DOHH2 (cell line): Measurements from ENCODE around the gene ACTL7A.
"Not testable (repeated sequence)": the region's sequence is repeated elsewhere in the genome, so short reads cannot be mapped to it uniquely, and the experiment has no call there.

Source experiments
- H3F3A ChIP-seq: fragments of 200-600 bp; sonication (generic), shearing (Covaris generic); 2 replicates; pipeline ENCODE4 v1.6.0; 2016; ENCODE audit warnings: antibody characterized with exemption, mild to moderate bottlenecking; ENCODE audit not compliant: control insufficient read depth, insufficient read depth
- H3K27ac ChIP-seq: fragments of 200-600 bp; sonication (generic); 2 replicates; pipeline ENCODE4 v1.5.1; 2014; ENCODE audit warnings: low read depth, mild to moderate bottlenecking, low read length, moderate library complexity
- H3K27me3 ChIP-seq: fragments of 200-600 bp; sonication (generic); 2 replicates; pipeline ENCODE4 v1.6.1; 2014; ENCODE audit warnings: mild to moderate bottlenecking, low read length, mixed read lengths; ENCODE audit not compliant: control insufficient read depth
- H3K36me3 ChIP-seq: fragments of 200-600 bp; sonication (generic); 2 replicates; pipeline ENCODE4 v1.6.1; 2014; ENCODE audit warnings: mild to moderate bottlenecking, low read length, moderate library complexity, mixed read lengths; ENCODE audit not compliant: control insufficient read depth
- H3K4me1 ChIP-seq: fragments of 200-600 bp; sonication (generic); 2 replicates; pipeline ENCODE4 v1.6.1; 2014; ENCODE audit warnings: mild to moderate bottlenecking, low read length, mixed read lengths; ENCODE audit not compliant: control insufficient read depth
- H3K4me2 ChIP-seq: fragments of 200-600 bp; sonication (generic); 2 replicates; pipeline ENCODE4 v1.6.0; 2014; ENCODE audit warnings: mild to moderate bottlenecking, low read length, moderate library complexity
- H3K4me3 ChIP-seq: fragments of 200-600 bp; sonication (generic); 2 replicates; pipeline ENCODE4 v1.5.1; 2014; ENCODE audit warnings: mild to moderate bottlenecking, low read length, mixed read lengths
- H3K79me2 ChIP-seq: fragments of 200-600 bp; sonication (generic); 2 replicates; pipeline ENCODE4 v1.6.1; 2014; ENCODE audit warnings: mild to moderate bottlenecking, low read length, mixed read lengths; ENCODE audit not compliant: control insufficient read depth
- H3K9me2 ChIP-seq: fragments of 200-600 bp; sonication (generic); replicated peaks from 2 replicates; pipeline ENCODE4 v1.6.1; 2014; ENCODE audit warnings: mild to moderate bottlenecking, low read length, mixed read lengths; ENCODE audit not compliant: control insufficient read depth
- H3K9me3 ChIP-seq: fragments of 200-600 bp; sonication (generic); 2 replicates; pipeline ENCODE4 v1.6.1; 2014; ENCODE audit warnings: antibody characterized with exemption, low read length, mixed read lengths; ENCODE audit not compliant: control insufficient read depth, insufficient read depth
- H4K20me1 ChIP-seq: fragments of 200-600 bp; sonication (generic); 2 replicates; pipeline ENCODE4 v1.6.0; 2014; ENCODE audit warnings: low read depth, mild to moderate bottlenecking, antibody characterized with exemption, low read length, moderate library complexity; ENCODE audit not compliant: control insufficient read depth, insufficient read depth
- EZH2phosphoT487 ChIP-seq: fragments of 200-600 bp; sonication (generic); IDR thresholded peaks from 2 replicates; pipeline ENCODE4 v1.6.1; 2017; ENCODE audit warnings: borderline replicate concordance, mild to moderate bottlenecking, antibody characterized with exemption, low read length, moderate library complexity, mixed read lengths
- TF ChIP-seq, protein P1 (sequence below): fragments of 200-600 bp; sonication (generic); IDR thresholded peaks from one replicate; pipeline ENCODE4 v1.5.1; 2014; ENCODE audit warnings: antibody characterized with exemption, mild to moderate bottlenecking, low read depth, low read length; ENCODE audit not compliant: poor library complexity, severe bottlenecking

Gene ACTL7A

DNA sequence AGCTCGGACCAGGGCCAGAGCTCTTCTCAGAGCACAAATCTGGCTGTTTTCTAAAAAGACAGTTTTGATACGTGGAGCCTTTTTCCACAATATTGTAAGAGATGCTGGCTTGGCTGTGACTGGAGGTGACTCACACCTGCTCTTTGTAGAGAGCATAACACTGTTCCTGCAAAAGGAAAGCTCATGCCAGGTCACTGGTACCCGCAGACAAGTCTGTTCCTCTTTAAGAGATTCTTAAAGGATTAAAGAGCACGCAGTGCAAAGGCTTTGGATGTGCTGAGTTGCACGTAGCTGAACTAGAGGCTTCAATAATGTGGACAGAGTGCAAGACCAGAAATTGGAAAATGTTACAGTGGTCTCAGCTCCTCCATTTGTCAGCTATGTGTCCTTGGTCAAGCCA lies 25.3 kb upstream of the ACTL7A start:
- no peak overlapping the region for H3K4me2 ChIP-seq
- no peak for TF ChIP-seq EZH2phosphoT487
- TF ChIP-seq, protein P1, sequence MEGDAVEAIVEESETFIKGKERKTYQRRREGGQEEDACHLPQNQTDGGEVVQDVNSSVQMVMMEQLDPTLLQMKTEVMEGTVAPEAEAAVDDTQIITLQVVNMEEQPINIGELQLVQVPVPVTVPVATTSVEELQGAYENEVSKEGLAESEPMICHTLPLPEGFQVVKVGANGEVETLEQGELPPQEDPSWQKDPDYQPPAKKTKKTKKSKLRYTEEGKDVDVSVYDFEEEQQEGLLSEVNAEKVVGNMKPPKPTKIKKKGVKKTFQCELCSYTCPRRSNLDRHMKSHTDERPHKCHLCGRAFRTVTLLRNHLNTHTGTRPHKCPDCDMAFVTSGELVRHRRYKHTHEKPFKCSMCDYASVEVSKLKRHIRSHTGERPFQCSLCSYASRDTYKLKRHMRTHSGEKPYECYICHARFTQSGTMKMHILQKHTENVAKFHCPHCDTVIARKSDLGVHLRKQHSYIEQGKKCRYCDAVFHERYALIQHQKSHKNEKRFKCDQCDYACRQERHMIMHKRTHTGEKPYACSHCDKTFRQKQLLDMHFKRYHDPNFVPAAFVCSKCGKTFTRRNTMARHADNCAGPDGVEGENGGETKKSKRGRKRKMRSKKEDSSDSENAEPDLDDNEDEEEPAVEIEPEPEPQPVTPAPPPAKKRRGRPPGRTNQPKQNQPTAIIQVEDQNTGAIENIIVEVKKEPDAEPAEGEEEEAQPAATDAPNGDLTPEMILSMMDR, result no peak
- no peaks in the 10 kb centered on the region for H4K20me1 ChIP-seq

DNA sequence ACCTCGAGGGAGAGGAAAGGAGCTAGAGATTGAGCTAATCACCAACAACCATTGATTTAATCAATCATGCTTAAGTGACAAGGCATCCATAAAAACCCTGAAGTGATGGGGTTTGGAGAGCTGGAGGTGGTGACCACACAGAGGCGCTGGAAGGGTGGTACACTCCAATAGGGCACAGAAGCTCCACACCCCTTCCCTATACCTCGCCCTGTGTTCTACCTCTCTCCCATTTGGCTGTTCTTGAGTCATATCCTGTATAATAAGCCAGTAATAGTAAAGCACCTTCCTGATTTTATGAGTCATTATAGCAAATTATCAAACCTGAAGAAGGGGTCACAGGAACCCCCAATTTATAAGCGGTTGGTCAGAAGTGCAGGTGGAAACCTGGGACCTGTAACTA lies 24.5 kb upstream of the ACTL7A start:
- Histone ChIP-seq H3K4me2 (no peak overlapping the region), H3K4me1 (no peaks in the 10 kb centered on the region), H3K4me3 (no peak overlapping the region), H3K36me3 (no peaks in the 10 kb centered on the region), H3K27me3 (peaks cover 3% of the 10 kb centered on the region; the same call in 1 of the 2 replicates), H3K9me3 (no peaks in the 10 kb centered on the region), H3K9me2 (no peaks in the 10 kb centered on the region), H3K27ac (no peak overlapping the region), H3K79me2 (no peaks in the 10 kb centered on the region), H4K20me1 (no peaks in the 10 kb centered on the region), H3F3A (no peaks in the 10 kb centered on the region)
- no peak for TF ChIP-seq EZH2phosphoT487
- TF ChIP-seq, protein P1, result no peak

More for the DNA sequence above, 25.3 kb upstream of the ACTL7A start:
- Histone ChIP-seq H3K9me2 (no peaks in the 10 kb centered on the region), H3K4me3 (no peak overlapping the region), H3K27me3 (peaks cover 3% of the 10 kb centered on the region; the same call in 1 of the 2 replicates), H3F3A (no peaks in the 10 kb centered on the region), H3K27ac (no peak overlapping the region), H3K4me1 (no peaks in the 10 kb centered on the region), H3K79me2 (no peaks in the 10 kb centered on the region), H3K36me3 (no peaks in the 10 kb centered on the region), H3K9me3 (no peaks in the 10 kb centered on the region)

DNA sequence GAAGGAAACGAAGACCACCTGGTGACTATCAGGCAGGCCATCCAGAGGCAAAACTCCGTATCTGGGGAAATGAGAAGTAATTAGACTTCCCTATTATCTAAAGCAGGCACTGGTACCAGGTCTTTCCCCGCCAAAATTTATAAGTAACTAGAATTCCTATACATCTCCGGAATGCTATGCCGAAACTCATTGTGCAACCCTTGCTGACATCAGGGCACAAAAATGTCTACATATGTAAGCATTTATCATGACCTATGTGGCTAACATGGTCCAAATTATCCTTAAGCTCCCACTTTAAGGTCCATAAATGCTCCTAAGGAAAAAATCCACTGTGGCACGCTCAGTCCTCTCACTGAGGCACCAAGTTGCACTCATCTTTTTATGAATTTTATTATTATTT lies 24.0 kb upstream of the ACTL7A start:
- Histone ChIP-seq H3F3A (no peaks in the 10 kb centered on the region), H3K4me3 (no peak overlapping the region), H3K36me3 (no peaks in the 10 kb centered on the region), H4K20me1 (no peaks in the 10 kb centered on the region), H3K27me3 (peaks cover 3% of the 10 kb centered on the region; the same call in 1 of the 2 replicates), H3K9me3 (no peaks in the 10 kb centered on the region), H3K27ac (no peak overlapping the region), H3K9me2 (no peaks in the 10 kb centered on the region), H3K79me2 (no peaks in the 10 kb centered on the region), H3K4me2 (no peak overlapping the region), H3K4me1 (no peaks in the 10 kb centered on the region)
- no peak for TF ChIP-seq EZH2phosphoT487
- TF ChIP-seq, protein P1, result no peak

DNA sequence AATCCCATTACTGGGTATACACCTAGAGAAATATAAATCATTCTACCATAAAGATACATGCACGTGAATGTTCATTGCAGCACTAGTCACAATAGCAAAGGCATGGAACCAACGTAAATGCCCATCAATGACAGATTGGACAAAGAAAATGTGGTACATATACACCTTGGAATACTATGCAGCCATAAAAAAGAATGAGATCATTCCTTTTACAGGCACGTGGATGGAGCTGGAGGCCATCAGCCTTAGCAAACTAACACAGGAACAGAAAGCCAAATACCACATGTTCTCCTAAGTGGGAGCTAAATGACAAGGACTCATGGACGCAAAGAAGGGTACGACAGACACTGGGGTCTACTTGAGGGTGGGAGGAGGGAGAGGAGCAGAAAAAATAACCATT lies 22.5 kb upstream of the ACTL7A start:
- H3K4me3 ChIP-seq, H3K9me2 ChIP-seq, H4K20me1 ChIP-seq, H3K9me3 ChIP-seq, H3F3A ChIP-seq, H3K27me3 ChIP-seq, H3K36me3 ChIP-seq, H3K27ac ChIP-seq, H3K4me1 ChIP-seq, H3K79me2 ChIP-seq, H3K4me2 ChIP-seq: not testable (repeated sequence)
